ENCODE data around the gene MEIG1.
"Not testable (repeated sequence)": the region's sequence is repeated elsewhere in the genome, so short reads cannot be mapped to it uniquely, and the experiment has no call there.

The MEIG1 gene

GRCh38 chr10:14959221-14960057, at the start of gene MEIG1:
Gene MEIG1 (plus strand): TSS chr10:14959388. CDS start chr10:14966469, 7,081 bp downstream.
- no peaks in the 10 kb centered on the region for H3K9me3 Mint-ChIP-seq
- H3K4me3 Mint-ChIP-seq = peak within 1 kb of the TSS; percentile 94
- H3K27me3 Mint-ChIP-seq = no peaks in the 10 kb centered on the region
- no peaks in the 10 kb centered on the region for H3K36me3 Mint-ChIP-seq
- ATAC-seq (ENCODE audit: low read depth) = peak; percentile 78
- DNase-seq (ENCODE audit: low spot score in 2 of 2) = peak; percentile 93 to 99
- H3K27ac Mint-ChIP-seq = peak within 1 kb of the TSS; percentile 95
- H3K4me1 Mint-ChIP-seq = peaks cover 6% of the 10 kb centered on the region

DNA sequence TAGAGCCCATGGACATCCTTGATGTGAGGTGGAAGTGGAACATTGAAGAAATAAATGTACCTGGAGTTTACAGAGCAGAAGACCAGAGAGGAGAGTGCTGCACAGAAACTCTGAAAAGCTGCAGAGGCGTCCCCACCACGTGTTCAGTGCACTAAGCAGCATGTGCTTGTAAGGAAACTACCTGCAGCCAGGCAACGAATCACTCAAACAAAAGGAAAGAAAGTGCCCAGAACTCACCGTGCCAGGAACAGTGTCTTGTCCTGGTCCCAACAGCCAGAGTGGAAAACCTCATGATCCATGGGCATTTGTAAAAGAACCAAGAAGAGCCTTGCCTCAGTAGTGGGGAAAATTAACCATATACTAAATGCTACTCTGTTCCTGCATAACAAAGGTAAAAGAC, 48.2 kb upstream of the MEIG1 start:
- peak overlapping the region; percentile 72 for H3K27ac Mint-ChIP-seq
- no peak for DNase-seq (ENCODE audit: low spot score in 2 of 2)

DNA sequence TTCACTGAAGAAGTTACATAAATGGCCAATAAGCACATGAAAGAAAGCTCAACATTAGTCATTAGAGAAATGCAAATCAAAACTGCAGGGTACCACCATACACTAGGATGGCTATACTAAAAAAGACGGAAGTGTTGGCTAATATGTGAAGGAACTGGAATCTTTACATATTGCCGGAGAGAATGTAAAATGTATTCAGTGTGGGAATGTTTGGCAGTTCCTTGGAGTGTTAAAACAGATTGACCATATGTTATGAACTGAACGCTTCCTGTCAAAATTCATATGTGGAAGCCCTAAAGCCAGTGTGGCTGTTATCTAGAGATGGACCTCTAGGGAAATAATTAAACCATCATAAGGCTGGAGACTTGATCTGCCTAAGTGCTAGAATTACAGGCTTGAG, 47.4 kb upstream of the MEIG1 start:
- Mint-ChIP-seq H3K27ac (peak overlapping the region; percentile 58), H3K4me1 (no peaks in the 10 kb centered on the region), H3K9me3 (no peaks in the 10 kb centered on the region), H3K4me3 (no peak overlapping the region), H3K36me3 (peaks cover 52% of the 10 kb centered on the region), H3K27me3 (no peaks in the 10 kb centered on the region)
- no peak for ATAC-seq (ENCODE audit: low read depth)
- DNase-seq (ENCODE audit: low spot score in 2 of 2) = no peak

More for the DNA sequence above, 48.2 kb upstream of the MEIG1 start:
- H3K4me1 Mint-ChIP-seq = no peaks in the 10 kb centered on the region
- no peak overlapping the region for H3K4me3 Mint-ChIP-seq
- no peak for ATAC-seq (ENCODE audit: low read depth)
- H3K27me3 Mint-ChIP-seq = no peaks in the 10 kb centered on the region
- H3K36me3 Mint-ChIP-seq = peaks cover 45% of the 10 kb centered on the region
- H3K9me3 Mint-ChIP-seq = no peaks in the 10 kb centered on the region

DNA sequence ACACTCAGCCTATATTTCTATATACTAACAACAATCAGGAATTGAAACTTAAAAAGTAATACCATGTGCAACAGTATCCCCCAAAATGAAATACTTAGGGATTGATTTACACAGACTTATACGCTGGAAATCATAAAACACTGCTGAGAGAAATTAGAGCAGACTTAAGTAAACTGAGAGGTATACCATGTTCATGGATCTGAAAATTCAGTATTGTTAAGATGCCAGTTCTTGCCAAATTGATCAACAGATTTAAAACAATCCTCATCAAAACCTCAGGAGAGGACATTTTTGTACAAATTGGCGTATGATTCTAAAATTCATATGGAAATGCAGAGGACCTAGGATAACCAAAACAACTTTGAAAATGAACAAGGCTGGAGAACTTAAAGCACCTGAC, 42.6 kb upstream of the MEIG1 start:
- ATAC-seq (ENCODE audit: low read depth) (no peak), DNase-seq (ENCODE audit: low spot score in 2 of 2) (no peak)
- Mint-ChIP-seq H3K9me3 (peaks cover 2% of the 10 kb centered on the region), H3K4me1 (no peaks in the 10 kb centered on the region), H3K36me3 (peaks cover 58% of the 10 kb centered on the region), H3K27ac (no peak overlapping the region), H3K4me3 (no peak overlapping the region), H3K27me3 (no peaks in the 10 kb centered on the region)

- Mint-ChIP-seq H3K9me3 (peaks cover 2% of the 10 kb centered on the region), H3K27ac (no peak overlapping the region), H3K36me3 (peaks cover 64% of the 10 kb centered on the region), H3K4me1 (no peaks in the 10 kb centered on the region), H3K4me3 (no peak overlapping the region), H3K27me3 (no peaks in the 10 kb centered on the region)
- ATAC-seq (ENCODE audit: low read depth) = no peak
- no peak for DNase-seq (ENCODE audit: low spot score in 2 of 2)
Measured at GRCh38 chr10:14917827-14918226, 41.4 kb upstream of the MEIG1 start.

DNA sequence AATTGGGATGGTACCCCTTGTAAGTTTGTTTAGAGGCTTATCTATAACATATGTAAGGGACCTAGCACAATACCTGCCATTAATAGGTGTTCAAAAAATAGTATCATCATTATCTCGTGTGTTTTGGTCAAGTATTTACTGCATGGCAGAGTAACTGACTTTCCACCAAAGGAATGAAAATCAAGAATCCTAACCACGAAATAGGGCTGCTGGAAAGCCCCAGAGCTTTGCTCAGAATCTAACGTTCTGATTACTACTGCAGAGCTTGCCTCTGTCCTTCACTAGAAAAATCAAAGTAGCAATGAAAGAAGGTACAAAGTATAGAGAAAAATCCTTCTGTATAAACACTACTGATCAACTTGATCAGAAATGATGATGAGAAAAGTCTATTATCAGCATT, 40.2 kb upstream of the MEIG1 start:
- Mint-ChIP-seq H3K27me3 (no peaks in the 10 kb centered on the region), H3K9me3 (peaks cover 2% of the 10 kb centered on the region), H3K36me3 (peaks cover 64% of the 10 kb centered on the region), H3K4me1 (no peaks in the 10 kb centered on the region), H3K27ac (no peak overlapping the region), H3K4me3 (no peak overlapping the region)
- ATAC-seq (ENCODE audit: low read depth) = no peak
- DNase-seq (ENCODE audit: low spot score in 2 of 2) = no peak

- DNase-seq (ENCODE audit: low spot score in 2 of 2) = no peak
- ATAC-seq (ENCODE audit: low read depth) = no peak
- no peak overlapping the region for H3K4me3 Mint-ChIP-seq
- no peak overlapping the region for H3K27ac Mint-ChIP-seq
- H3K36me3 Mint-ChIP-seq = peaks cover 55% of the 10 kb centered on the region
- H3K27me3 Mint-ChIP-seq = no peaks in the 10 kb centered on the region
- peaks cover 17% of the 10 kb centered on the region for H3K4me1 Mint-ChIP-seq
- H3K9me3 Mint-ChIP-seq = no peaks in the 10 kb centered on the region
Measured at GRCh38 chr10:14924013-14924412, 35.2 kb upstream of the MEIG1 start.

- peak overlapping the region; percentile 91 for H3K27ac Mint-ChIP-seq
- peaks cover 17% of the 10 kb centered on the region for H3K4me1 Mint-ChIP-seq
- no peaks in the 10 kb centered on the region for H3K9me3 Mint-ChIP-seq
- no peak overlapping the region for H3K4me3 Mint-ChIP-seq
- H3K36me3 Mint-ChIP-seq = peaks cover 47% of the 10 kb centered on the region
- H3K27me3 Mint-ChIP-seq = no peaks in the 10 kb centered on the region
- no peak for DNase-seq (ENCODE audit: low spot score in 2 of 2)
- ATAC-seq (ENCODE audit: low read depth) = no peak
Measured at GRCh38 chr10:14925268-14925667, 33.9 kb upstream of the MEIG1 start.

DNA sequence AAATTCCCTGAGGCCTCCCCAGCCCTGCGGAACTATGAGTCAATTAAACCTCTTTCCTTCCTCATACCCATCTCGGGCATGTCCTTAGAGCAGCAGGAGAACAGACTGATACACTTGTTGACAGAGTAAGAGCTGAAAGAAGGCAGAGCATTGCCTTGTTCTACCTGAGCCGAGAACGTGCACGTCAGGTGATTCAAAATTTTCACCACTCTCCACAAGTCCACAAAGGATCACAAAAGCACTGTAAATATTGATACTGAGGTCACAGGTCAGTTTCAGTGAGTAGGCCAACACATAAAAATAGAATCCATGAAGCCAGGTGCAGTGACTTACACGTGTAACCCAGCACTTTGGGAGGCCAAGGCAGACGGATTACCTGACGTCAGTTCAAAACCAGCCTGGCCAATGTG, 33.1 kb upstream of the MEIG1 start:
- DNase-seq (ENCODE audit: low spot score in 2 of 2) (no peak), ATAC-seq (ENCODE audit: low read depth) (peak; percentile 2)
- Mint-ChIP-seq H3K4me1 (peaks cover 17% of the 10 kb centered on the region), H3K9me3 (no peaks in the 10 kb centered on the region), H3K27ac (peak overlapping the region; percentile 91), H3K36me3 (peaks cover 42% of the 10 kb centered on the region), H3K27me3 (no peaks in the 10 kb centered on the region), H3K4me3 (no peak overlapping the region)

- DNase-seq (ENCODE audit: low spot score in 2 of 2) (peak in 1 of 2 donors; percentile 18), ATAC-seq (ENCODE audit: low read depth) (peak; percentile 96)
- H3K9me3 Mint-ChIP-seq = no peaks in the 10 kb centered on the region
- peak overlapping the region; percentile 22 for H3K4me3 Mint-ChIP-seq
- peaks cover 40% of the 10 kb centered on the region for H3K36me3 Mint-ChIP-seq
- peaks cover 17% of the 10 kb centered on the region for H3K4me1 Mint-ChIP-seq
- peak overlapping the region; percentile 91 for H3K27ac Mint-ChIP-seq
- H3K27me3 Mint-ChIP-seq = no peaks in the 10 kb centered on the region
Measured at GRCh38 chr10:14926722-14927416, 32.3 kb upstream of the MEIG1 start.

DNA sequence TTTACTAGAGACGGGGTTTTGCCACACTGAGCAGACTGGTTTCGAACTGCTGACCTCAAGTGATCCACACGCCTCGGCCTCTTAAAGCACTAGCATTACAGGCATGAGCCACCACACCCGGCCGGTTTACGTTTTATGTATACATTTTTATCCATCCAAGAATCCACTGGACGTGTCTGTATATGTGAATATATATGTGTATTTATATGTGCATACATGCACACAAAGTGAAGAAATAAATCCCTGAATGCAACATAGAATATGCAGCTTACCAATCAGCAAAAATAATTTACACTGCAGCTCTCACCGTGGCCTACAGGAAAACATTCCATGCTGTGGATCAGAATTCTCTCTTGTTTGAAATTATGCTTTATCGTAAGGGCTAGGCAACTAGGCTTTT, 28.6 kb upstream of the MEIG1 start:
- peaks cover 37% of the 10 kb centered on the region for H3K36me3 Mint-ChIP-seq
- ATAC-seq (ENCODE audit: low read depth) (no peak), DNase-seq (ENCODE audit: low spot score in 2 of 2) (no peak)
- no peaks in the 10 kb centered on the region for H3K9me3 Mint-ChIP-seq
- no peak overlapping the region for H3K27ac Mint-ChIP-seq
- H3K4me1 Mint-ChIP-seq = peaks cover 16% of the 10 kb centered on the region
- no peak overlapping the region for H3K4me3 Mint-ChIP-seq
- no peaks in the 10 kb centered on the region for H3K27me3 Mint-ChIP-seq

DNA sequence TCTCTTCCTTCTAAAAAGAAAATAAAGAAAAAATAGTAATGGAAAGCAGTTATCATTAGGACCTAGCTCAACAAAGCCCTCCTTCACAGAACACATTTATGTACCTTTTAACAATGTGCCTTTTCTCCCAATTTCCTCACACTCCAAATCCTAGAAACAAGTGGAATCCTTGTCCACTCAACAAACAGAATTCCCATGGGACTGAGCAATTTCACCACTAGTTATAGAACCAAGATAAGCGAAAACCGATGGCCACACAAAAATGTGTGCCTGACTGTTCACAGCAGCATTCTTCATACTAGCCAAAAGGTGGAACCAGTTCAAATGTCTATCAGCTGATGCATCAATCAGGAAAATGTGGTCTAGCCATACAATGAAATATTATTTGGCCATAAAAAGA, 22.6 kb upstream of the MEIG1 start:
- DNase-seq (ENCODE audit: low spot score in 2 of 2) = no peak
- H3K4me1 Mint-ChIP-seq = peaks cover 6% of the 10 kb centered on the region
- H3K36me3 Mint-ChIP-seq = peaks cover 34% of the 10 kb centered on the region
- no peaks in the 10 kb centered on the region for H3K27me3 Mint-ChIP-seq
- H3K9me3 Mint-ChIP-seq = no peaks in the 10 kb centered on the region
- H3K27ac Mint-ChIP-seq = peak overlapping the region; percentile 72
- no peak for ATAC-seq (ENCODE audit: low read depth)
- no peak overlapping the region for H3K4me3 Mint-ChIP-seq

GRCh38 chr10:14938971-14939370, 20.2 kb upstream of the MEIG1 start:
- H3K4me3 Mint-ChIP-seq; H3K27me3 Mint-ChIP-seq; H3K9me3 Mint-ChIP-seq; H3K27ac Mint-ChIP-seq; DNase-seq (ENCODE audit: low spot score in 2 of 2); ATAC-seq (ENCODE audit: low read depth): not testable (repeated sequence)
- Mint-ChIP-seq H3K4me1 (peaks cover 14% of the 10 kb centered on the region), H3K36me3 (peaks cover 27% of the 10 kb centered on the region)

DNA sequence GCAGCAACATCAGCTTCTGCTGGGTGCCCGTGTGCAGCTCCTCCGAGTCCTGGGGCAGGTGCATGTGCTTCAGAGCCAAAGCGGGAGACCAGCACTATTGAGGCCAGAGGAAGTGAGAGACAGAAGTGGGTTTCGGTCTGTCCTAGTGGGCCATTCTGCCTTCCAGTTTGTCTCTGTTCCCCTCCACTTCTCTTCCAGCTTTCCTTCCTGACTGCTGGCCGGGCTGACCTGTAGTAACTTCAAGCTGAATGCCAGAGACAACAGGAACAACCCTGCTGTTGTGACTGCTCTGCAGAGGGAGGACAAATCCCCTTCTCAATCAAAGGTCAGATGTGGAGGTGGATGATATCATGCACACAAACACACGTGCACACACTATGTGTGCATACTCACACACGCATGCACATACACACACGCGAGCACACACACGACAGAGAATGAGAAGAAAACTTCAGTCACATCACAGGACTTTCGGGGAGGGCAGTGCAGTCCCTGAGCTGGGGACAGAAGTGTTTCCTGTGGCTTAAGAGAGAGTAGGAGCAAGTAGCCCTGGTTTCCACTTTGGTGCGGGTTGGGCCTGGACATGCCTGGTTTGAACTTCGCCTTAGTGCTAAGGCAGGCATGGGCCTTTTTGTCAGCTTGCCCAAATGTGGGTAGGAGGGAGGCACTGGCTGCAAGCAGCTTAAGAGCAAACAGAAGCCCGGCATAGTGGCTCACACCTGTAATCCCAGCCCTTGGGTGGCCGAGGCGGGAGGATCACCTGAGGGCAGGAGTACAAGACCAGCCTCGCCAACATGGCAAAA, 16.8 kb upstream of the MEIG1 start:
- not testable (repeated sequence) for H3K9me3 Mint-ChIP-seq; H3K4me3 Mint-ChIP-seq; DNase-seq (ENCODE audit: low spot score in 2 of 2); H3K27me3 Mint-ChIP-seq
- peaks cover 12% of the 10 kb centered on the region for H3K4me1 Mint-ChIP-seq
- H3K36me3 Mint-ChIP-seq = peaks cover 24% of the 10 kb centered on the region
- peak overlapping the region; percentile 46 for H3K27ac Mint-ChIP-seq
- ATAC-seq (ENCODE audit: low read depth) = peak; percentile 68
